Smooth muscle cell of the brain vasculature (primary cell): ENCODE measurements around the gene GDF2.

Source experiments
- DNase-seq: peaks from one replicate; pipeline ENCODE4 v3.0.0-alpha.2; 2012; ENCODE audit warnings: low read depth, low spot score

Gene GDF2

DNA sequence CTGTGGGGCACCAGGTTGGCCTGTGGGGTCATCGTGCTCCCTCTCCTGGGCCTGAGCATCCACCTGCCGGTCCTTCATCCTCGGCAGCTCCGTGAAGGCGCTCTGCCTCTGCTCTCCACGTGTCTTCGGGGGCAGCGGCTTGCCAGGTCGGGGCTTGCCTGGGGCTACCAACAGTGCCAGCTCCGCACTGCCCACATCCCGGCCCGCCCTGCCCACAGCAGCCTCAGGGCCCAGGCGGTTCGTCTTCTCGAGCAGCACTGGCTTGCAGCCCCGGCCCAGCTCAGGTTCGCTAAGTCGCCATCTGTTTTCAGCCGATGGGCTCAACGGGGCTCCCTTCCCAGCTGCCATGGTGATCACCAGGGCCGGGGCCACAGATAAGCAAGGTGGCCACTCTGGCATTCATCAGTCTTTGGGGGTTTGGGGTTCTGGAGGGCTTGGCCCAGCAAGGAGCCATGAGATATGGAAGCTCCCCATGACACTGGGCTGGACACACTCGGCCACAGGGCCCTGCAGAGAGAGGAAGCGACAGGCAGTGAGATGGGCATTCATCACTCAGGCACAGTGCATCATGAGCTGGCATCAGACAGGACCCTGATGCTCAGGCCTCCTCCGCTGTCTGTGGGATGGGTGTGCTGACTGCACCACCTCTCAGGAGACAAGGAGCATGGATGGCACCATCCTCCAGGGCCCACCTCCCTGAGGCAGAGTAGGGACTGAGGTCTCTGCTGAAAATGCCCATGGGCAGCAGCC, 46.4 kb downstream of the GDF2 start:
- DNase-seq = no peak

DNA sequence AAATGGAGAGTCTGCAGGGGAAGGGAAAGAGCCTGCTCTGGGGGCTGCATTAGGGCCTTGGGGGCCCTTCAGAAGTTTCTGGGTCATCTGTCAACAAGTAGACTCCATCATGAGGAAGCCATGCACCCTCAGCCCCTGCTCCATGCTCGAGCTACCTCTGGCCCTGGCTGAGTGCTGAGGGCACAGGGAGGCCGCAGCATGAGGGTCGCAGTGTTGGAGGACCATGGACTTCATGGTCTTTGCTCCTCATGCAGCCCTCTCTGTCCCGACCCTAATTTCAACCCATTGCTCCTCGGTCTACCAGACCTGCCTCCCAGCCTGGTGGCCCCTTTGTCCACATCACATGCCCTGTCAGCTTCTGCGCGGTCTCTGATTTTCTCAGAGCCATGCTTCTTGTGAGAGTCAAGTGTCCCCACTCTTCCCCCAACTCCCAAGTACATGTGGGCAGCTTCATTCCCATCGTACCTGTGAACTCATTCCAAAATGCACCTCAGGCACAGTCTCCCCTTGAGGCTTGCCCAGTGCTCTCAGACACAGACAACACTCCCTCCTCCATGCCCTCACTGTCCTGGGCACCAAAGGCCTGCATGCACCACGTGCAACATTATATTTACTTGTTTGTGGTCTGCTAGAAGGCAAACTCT, 47.1 kb downstream of the GDF2 start:
- DNase-seq = no peak

DNA sequence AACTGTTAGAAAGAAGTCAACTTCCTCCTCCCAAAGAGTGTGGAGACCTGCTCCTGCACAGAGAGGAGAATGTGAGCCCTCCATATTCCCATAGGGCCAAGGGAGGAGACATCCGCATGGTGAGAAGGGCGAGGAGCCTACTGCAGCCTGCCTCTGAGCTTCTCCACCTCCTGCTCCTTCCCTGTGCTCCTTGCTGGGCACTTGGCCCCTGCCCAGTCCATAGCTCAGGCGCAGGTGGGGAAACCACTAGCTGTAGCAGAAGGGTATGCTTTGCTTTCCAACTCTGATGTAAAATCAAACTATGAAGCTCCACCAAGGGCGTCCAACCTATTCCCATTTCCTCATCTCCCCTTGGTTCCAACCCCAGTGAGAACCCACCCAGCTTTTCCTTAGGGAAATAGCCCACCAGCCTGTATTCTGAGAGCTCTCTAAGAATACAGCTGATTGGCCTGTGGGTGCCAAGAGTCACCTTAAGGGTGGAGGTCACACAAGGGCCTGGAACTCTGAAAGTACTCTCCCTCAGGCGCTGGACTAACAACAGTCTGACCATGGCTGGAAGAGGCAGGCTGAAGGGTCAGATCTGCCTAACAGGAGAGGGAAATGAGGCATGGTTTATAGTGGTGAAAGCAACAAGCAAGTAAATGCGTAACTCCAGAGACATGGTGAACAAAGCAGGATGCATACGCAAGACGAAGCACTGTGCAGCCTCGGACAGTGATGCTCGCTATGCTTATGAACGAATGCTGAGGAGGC, 47.9 kb downstream of the GDF2 start:
- DNase-seq = no peak

DNA sequence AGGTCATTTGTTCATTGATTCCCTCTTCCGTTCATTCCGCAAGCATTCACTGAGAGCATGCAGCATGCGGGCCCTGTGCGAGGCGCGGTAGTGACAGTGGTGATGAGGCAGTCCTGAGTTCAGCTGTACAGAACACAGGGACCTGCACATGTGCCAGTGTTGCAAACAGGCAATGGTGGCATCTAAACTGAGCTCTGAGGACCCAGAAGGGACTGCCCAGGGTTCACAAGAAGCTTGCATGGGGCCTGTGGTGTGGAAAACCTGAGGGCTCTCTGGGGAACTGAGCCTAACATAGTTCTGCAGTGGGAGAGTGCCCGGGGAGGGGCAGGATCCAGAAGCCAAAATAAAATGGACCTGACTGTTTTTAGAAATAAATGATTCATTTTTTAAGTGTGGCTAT, 48.6 kb downstream of the GDF2 start:
- no peak for DNase-seq

DNA sequence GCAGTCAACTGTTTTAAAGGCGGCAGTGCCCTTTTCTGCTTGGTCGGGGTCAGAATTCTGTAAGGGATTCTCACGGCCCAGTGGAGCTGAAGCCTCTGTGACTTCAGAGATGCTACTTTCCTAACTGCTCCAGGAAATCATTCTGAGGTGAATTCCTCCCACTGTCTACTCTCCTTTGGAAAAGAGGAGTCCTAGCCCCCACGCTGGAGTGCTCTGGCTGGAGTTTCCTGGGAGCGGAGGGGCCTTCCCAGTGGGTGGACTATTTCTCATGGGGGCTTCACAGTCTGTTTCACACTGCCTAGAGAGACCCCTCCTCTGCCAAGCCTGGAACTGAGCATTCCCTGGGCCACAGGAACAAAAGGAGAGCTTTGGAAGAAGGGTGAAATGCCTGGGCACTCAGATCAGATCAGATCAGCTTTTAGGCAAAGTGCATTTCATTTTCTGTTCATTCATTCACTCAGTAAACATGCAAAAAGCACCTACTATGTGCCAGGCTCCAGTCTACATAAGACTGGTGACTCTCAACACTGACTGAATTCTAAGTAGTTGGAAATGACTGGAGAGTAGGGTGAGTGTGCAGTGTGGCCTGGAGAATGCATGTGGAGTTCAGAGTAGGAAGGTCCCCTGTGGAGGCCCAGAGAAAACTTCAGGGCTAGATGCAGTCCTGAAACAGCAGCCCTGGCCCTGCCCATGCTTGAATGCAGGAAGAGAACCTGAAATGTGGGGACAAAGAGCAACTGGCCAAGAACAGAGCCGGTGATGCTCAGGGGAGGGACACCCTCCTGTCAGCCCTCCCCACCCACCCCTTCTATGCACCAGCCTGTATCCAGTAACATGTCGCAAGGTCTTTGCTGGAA, 49.6 kb downstream of the GDF2 start:
- DNase-seq = peak; percentile 15

DNA sequence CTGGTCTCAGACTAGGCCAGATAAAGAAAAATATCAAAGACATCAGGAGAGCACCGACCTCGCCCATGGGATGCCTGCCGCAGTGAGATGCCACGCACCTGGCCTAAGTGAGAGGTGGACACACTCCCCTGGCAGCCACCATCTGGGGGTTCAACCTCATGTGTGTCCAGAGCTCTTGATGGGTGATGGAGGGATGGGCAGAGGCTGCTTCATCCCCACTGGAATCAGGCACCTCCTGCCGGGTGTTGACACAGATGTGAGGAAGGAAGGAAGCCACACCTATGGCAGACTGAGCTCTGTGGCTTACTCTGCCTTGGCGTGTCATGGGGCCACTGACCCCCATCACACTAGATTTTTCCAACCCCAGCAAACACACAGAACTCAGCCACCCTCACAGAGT, 50.5 kb downstream of the GDF2 start:
- no peak for DNase-seq

DNA sequence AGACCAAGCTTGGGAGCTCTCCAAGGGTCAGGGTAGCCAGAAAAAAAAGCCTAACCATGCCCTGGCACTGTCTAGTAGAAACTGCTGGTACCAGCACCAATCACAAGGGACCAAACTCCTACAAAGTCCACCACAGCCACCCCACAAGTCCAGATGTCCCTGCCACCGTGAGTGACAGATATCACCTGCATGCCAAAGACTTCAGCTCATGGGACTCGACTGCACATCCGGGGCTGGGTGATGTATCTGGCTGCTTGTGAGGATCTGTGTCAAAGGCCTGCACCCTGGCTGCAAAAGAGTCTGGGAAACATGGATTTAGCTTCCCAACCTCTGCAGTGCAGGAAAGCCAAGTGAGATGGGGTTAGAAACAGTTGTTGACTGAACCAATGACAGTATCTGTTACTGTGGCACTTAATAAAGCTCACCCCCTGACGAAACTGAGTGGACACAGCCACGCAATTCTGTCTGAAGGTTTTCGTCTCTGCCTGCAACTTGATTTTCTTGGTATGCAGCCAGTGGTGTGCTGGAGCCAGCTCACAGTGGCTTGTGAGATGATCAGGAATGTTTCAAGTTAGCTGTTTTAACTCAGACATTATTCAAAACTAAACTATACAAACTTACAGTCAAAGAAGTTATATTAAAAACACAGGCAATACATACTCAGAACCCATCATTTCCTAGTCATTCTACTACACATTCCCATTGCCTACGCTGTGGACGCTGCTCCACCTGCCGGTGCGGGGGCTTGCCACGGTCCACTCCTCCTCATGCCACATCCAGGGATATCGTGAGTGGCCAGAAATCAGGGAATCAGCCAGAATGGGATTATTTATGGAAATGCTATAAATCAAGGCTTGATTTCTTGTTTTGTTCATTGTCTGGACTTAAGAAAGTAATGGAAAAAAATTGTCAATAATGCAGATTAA, 52.6 kb downstream of the GDF2 start:
- DNase-seq = no peak

DNA sequence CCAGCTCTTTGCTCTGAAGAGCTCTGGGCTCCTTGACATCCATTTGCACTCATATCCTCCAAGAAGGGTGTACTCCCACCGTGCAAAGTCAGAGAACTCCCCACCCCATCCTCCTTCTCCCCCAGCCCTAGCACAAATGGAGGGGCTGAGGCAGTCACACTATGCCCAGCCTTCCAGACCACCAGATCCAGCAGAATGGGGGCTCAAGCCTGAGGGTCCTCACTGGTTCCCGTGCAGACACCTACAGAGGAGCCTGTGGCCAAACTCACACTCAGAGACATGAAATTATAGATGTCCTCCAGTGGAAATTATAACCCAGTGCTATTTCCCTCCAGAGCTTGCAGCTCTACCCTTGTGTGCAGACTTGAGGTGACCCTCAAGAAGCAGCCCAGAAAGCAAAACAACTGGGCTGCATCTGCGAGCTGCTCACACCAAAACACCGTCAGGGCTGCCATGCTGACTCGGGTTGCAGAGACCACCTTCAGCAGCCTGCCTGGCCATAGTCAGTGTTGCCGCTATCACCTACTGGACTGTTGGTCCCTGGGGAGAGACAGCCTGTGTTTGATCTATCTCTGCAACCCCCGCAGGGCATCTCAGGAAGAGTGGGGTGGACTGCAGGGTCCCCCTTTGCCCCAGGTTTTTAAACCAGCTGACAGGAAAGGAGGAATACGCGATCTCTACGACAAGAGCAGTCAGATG, 54.4 kb downstream of the GDF2 start:
- no peak for DNase-seq
